HG03575 (cell line): ENCODE results near the gene DMAC2L.

ENCODE experiments used
- ATAC-seq: cut with Tn5 transposase; IDR thresholded peaks from one replicate; pipeline ENCODE4 v1.9.1; 2021; ENCODE audit not compliant: unreplicated experiment, insufficient number of reproducible peaks, low FRiP score; ENCODE audit errors: extremely low read depth

The DMAC2L gene

GRCh38 chr14:50371546-50371945 lies 59.4 kb downstream of the DMAC2L start:
- ATAC-seq = no peak

GRCh38 chr14:50373959-50374358 lies 61.8 kb downstream of the DMAC2L start:
- ATAC-seq = no peak

GRCh38 chr14:50375760-50376159 lies 63.6 kb downstream of the DMAC2L start:
- ATAC-seq = no peak
